Measurements from ENCODE around the gene TMEM203.

Gene TMEM203

GRCh38 chr9:137164370-137165249 is 40.8 kb downstream of the TMEM203 start:
- DNase-seq (ENCODE audit: low spot score): no peak

GRCh38 chr9:137163805-137164204 is 41.6 kb downstream of the TMEM203 start:
- no peak for DNase-seq (ENCODE audit: low spot score)

GRCh38 chr9:137163365-137163715 is 42.1 kb downstream of the TMEM203 start:
- no peak for DNase-seq (ENCODE audit: low spot score)

- DNase-seq (ENCODE audit: low spot score): no peak
Observed at GRCh38 chr9:137162505-137163364, 42.7 kb downstream of the TMEM203 start.

GRCh38 chr9:137161558-137162486 is 43.6 kb downstream of the TMEM203 start:
- DNase-seq (ENCODE audit: low spot score): no peak

GRCh38 chr9:137160716-137161557 is 44.5 kb downstream of the TMEM203 start:
- no peak for DNase-seq (ENCODE audit: low spot score)

GRCh38 chr9:137160054-137160425 is 45.4 kb downstream of the TMEM203 start:
- DNase-seq (ENCODE audit: low spot score): no peak

- DNase-seq (ENCODE audit: low spot score): no peak
Observed at GRCh38 chr9:137159105-137160053, 46.1 kb downstream of the TMEM203 start.

GRCh38 chr9:137158625-137159024 is 46.8 kb downstream of the TMEM203 start:
- no peak for DNase-seq (ENCODE audit: low spot score)

GRCh38 chr9:137157618-137158415 is 47.6 kb downstream of the TMEM203 start:
- DNase-seq (ENCODE audit: low spot score): no peak

GRCh38 chr9:137156567-137157375 is 48.7 kb downstream of the TMEM203 start:
- DNase-seq (ENCODE audit: low spot score): no peak

All from left forelimb (tissue), 1 donor.